Transverse colon (tissue), 4 donors: ENCODE measurements around the gene RAPGEF2. TPM values are rescaled to one million over a fixed set of nuclear protein-coding genes. Genes with fewer than 3 reads are reported as not detected.

Experiments
- DNase-seq: peaks from one replicate; pipeline ENCODE4 v3.0.0-alpha.2; 2019
- H3K27ac ChIP-seq, 4 donors: fragments of 200-600 bp; sonication (generic); 2 replicates each; pipeline ENCODE4 v1.5.1; 2016 to 2018; ENCODE audit warnings: inconsistent platforms in 4 of 4
- H3K27me3 ChIP-seq: fragments of 200-600 bp; sonication (generic); 2 replicates; pipeline ENCODE4 v1.5.1; 2017; ENCODE audit warnings: inconsistent platforms
- H3K36me3 ChIP-seq, 4 donors: fragments of 200-600 bp; sonication (generic); 2 replicates each; pipeline ENCODE4 v1.5.1; 2017 to 2019; ENCODE audit warnings: inconsistent platforms in 4 of 4
- H3K4me1 ChIP-seq, 4 donors: fragments of 200-600 bp; sonication (generic); 2 replicates each; pipeline ENCODE4 v1.5.1; 2017 to 2020; ENCODE audit warnings: inconsistent platforms in 4 of 4
- H3K4me3 ChIP-seq, 4 donors: fragments of 200-600 bp; sonication (generic); 1 replicate in 1 of 4; 2 replicates in 3 of 4; pipeline versions ENCODE4 v1.5.1 to v1.6.1; 2017 to 2019; ENCODE audit warnings: inconsistent platforms in 4 of 4
- H3K9me3 ChIP-seq, 2 donors: fragments of 200-600 bp; sonication (generic); 2 replicates each; pipeline ENCODE4 v1.5.1; 2017 to 2019; ENCODE audit warnings: inconsistent platforms in 2 of 2
- CTCF ChIP-seq, 5 experiments: fragments of 200-600 bp in 3 of 5; fragments of 450-650 bp in 2 of 5; sonication (generic) in 3 of 5; IDR thresholded peaks; 1 replicate in 2 of 5; 2 replicates in 3 of 5; pipeline ENCODE4 v1.5.1; 2016 to 2017; ENCODE audit warnings: antibody characterized with exemption in 5 of 5, inconsistent platforms in 3 of 5, mild to moderate bottlenecking in 2 of 5, moderate library complexity in 1 of 5
- EP300 ChIP-seq: sonication (generic); formaldehyde crosslinking; IDR thresholded peaks from one replicate; pipeline ENCODE4 v1.6.1; 2017; ENCODE audit warnings: antibody characterized with exemption, low read depth
- POLR2A ChIP-seq: fragments of 450-650 bp; IDR thresholded peaks from one replicate; pipeline ENCODE4 v1.6.1; 2016; ENCODE audit warnings: antibody characterized with exemption, mild to moderate bottlenecking, moderate library complexity
- POLR2AphosphoS5 ChIP-seq, 3 donors: sonication (generic); formaldehyde crosslinking; IDR thresholded peaks; one replicate each; pipeline ENCODE4 v1.6.1; 2016; ENCODE audit warnings: antibody characterized with exemption in 3 of 3
- WGBS, 2 donors: methylation state at CpG; one replicate each; pipeline ENCODE4 v1.1.5; 2018; ENCODE audit warnings: low coverage in 1 of 2; 5-methylcytosine and 5-hydroxymethylcytosine counted together
- in situ Hi-C, 4 donors: fragments of 200-750 bp; cut with MboI; loops; one replicate each; pipeline versions ENCODE4 v1.15.0 to v1.15.1; 2017; ENCODE audit warnings: low sequenced_read_pairs in 3 of 4, low pct_ligation_motif_present in 1 of 4, low pct_unique_long_range_greater_than_20kb in 1 of 4
- intact Hi-C: fragments of 100-400 bp; cut with DNase I; formaldehyde crosslinking; loops from one replicate; pipeline ENCODE4 v1.15.1; 2023; ENCODE audit warnings: low total_unique reads
- total RNA-seq, 4 donors: library from RNA; depleted of rRNA; stranded (reverse); fragments of >200 nt; gene quantifications; one replicate each; pipeline ENCODE4 v1.1.0, GENCODE V29; 2016

RAPGEF2 gene
- total RNA-seq, 4 donors from 2014 or later = 23.3 to 64.8 (median 49.6) TPM

- no peak overlapping the region for H3K4me3 ChIP-seq
- no peak for TF ChIP-seq EP300
- no peak for TF ChIP-seq CTCF (IDR thresholded peaks at IDR 0.05)
- no peak for TF ChIP-seq POLR2A
- no peak for TF ChIP-seq POLR2AphosphoS5 (IDR thresholded peaks at IDR 0.05)
- H3K27me3 ChIP-seq = no peaks in the 10 kb centered on the region
- in situ Hi-C loops (no loop called here), intact Hi-C loops (no loop called here)
- H3K27ac ChIP-seq = no peak overlapping the region
- no peaks in the 10 kb centered on the region for H3K36me3 ChIP-seq
- H3K9me3 ChIP-seq = no peaks in the 10 kb centered on the region
- 70% methylated on average over 3 of the region's 3 CpGs; no CpG with 5 or more reads in 1 of the 2 donors for WGBS, 2 donors
- no peaks in the 10 kb centered on the region for H3K4me1 ChIP-seq
- no peak for DNase-seq
Measured at GRCh38 chr4:159383562-159383931, 280.7 kb downstream of the RAPGEF2 start.

- in situ Hi-C loops = no loop called here
- no peak overlapping the region for H3K4me3 ChIP-seq
- no peak overlapping the region for H3K27ac ChIP-seq
- no peaks in the 10 kb centered on the region for H3K27me3 ChIP-seq
- intact Hi-C loops = no loop called here
- DNase-seq = no peak
- TF ChIP-seq POLR2AphosphoS5 (IDR thresholded peaks at IDR 0.05) = no peak
- TF ChIP-seq CTCF (IDR thresholded peaks at IDR 0.05) = no peak
- TF ChIP-seq POLR2A = no peak
- TF ChIP-seq EP300 = no peak
- H3K9me3 ChIP-seq = no peaks in the 10 kb centered on the region
- no peaks in the 10 kb centered on the region for H3K36me3 ChIP-seq
- H3K4me1 ChIP-seq = no peaks in the 10 kb centered on the region
Measured at GRCh38 chr4:159384017-159384416, 281.1 kb downstream of the RAPGEF2 start.

GRCh38 chr4:159384632-159385031 is 281.8 kb downstream of the RAPGEF2 start:
- Histone ChIP-seq H3K4me1 (no peaks in the 10 kb centered on the region), H3K27me3 (no peaks in the 10 kb centered on the region), H3K27ac (no peak overlapping the region), H3K36me3 (no peaks in the 10 kb centered on the region), H3K4me3 (no peak overlapping the region), H3K9me3 (no peaks in the 10 kb centered on the region)
- intact Hi-C loops (no loop called here), in situ Hi-C loops (no loop called here)
- DNase-seq = no peak
- TF ChIP-seq EP300 (no peak), POLR2AphosphoS5 (IDR thresholded peaks at IDR 0.05) (no peak), CTCF (IDR thresholded peaks at IDR 0.05) (no peak), POLR2A (no peak)

GRCh38 chr4:159386620-159387019 is 283.7 kb downstream of the RAPGEF2 start:
- in situ Hi-C loops (no loop called here), intact Hi-C loops (no loop called here)
- no peaks in the 10 kb centered on the region for H3K4me1 ChIP-seq
- H3K27ac ChIP-seq = no peak overlapping the region
- DNase-seq = no peak
- no peaks in the 10 kb centered on the region for H3K27me3 ChIP-seq
- H3K36me3 ChIP-seq = no peaks in the 10 kb centered on the region
- no peak overlapping the region for H3K4me3 ChIP-seq
- TF ChIP-seq POLR2AphosphoS5 (IDR thresholded peaks at IDR 0.05) (no peak), EP300 (no peak), CTCF (IDR thresholded peaks at IDR 0.05) (no peak), POLR2A (no peak)
- no peaks in the 10 kb centered on the region for H3K9me3 ChIP-seq
- WGBS, 2 donors = 70% methylated on average over 1 of the region's 1 CpG; no CpG with 5 or more reads in 1 of the 2 donors
